HG03469 (cell line): ENCODE results near the gene RBBP9.
"Not testable (repeated sequence)": the region's sequence is repeated elsewhere in the genome, so short reads cannot be mapped to it uniquely, and the experiment has no call there.

Source experiments
- ATAC-seq: cut with Tn5 transposase; IDR thresholded peaks from one replicate; pipeline ENCODE4 v1.9.1; 2021; ENCODE audit warnings: mild to moderate bottlenecking, moderate library complexity, moderate number of reproducible peaks; ENCODE audit not compliant: unreplicated experiment

Gene RBBP9

DNA sequence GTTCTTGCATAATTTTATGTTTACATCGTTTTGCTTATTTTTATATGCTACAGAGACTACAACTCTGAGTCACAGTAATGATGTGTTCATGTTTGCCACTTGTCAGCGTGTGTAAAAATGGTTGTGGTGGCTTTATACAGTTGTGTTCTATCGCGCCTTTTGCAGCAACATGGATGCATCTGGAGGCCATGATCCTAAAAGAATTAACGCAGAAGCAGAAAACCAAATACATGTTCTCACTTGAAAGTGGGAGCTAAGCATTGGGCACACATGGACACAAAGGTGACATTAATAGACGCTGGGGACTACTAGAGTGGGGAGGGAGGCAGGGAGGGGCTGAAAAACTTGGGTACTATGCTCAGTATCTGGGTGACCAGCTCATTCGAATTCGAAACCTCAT, 9.7 kb upstream of the RBBP9 start:
- ATAC-seq: no peak

DNA sequence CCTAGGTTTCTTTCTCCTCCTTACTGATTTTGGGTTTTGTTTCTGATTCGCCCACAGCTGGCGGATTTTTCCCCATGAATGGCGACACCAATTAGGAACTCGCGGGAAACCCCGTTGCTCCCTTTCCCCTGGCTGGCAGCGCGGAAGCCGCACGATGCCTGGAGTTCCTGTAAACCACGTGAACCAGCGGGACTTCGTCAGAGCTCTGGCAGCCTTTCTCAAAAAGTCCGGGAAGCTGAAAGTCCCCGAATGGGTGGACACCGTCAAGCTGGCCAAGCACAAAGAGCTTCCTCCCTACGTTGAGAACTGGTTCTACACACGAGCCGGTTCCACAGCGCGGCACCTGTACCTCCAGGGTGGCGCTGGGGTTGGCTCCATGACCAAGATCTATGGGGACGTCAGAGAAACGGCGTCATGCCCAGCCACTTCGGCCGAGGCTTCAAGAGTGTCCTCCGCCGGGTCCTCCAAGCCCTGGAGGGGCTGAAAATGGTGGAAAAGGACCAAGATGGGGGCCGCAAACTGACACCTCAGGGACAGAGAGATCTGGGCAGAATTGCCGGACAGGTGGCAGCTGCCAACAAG, 7.5 kb upstream of the RBBP9 start:
- ATAC-seq: no peak

DNA sequence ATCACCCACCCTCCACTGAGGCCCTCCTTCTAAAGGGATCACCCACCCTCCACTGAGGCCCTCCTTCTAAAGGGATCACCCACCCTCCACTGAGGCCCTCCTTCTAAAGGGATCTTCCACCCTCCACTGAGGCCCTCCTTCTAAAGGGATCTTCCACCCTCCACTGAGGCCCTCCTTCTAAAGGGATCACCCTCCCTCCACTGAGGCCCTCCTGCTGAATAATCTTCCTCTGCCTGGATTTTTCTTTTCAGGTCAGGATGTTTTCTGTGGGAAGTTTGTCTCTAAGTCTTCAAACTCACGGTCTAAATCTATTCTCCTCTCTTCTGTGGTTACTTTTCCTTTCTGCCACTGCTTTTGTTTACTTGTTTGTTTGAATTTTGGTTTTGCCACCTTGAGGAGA, 4.6 kb upstream of the RBBP9 start:
- not testable (repeated sequence) for ATAC-seq

DNA sequence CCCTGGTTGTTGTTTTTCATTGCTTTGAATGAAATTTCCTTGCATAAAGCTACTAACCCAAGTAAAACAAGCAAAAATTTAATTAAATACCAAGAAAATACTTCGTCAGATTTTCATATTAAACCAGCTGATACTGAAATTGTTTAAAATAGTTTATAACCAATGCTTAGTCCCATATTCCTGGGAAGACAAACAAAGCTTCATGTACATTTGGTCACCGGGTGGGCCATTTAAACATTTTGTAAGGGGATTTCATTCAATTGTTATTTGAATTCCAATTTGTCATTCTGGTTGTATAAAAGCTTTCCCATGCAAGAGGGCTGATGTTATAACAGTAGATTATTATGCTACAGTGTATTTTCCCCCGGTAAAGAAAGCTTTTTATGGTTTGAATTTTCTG, 578 bp upstream of the RBBP9 start:
- no peak for ATAC-seq

DNA sequence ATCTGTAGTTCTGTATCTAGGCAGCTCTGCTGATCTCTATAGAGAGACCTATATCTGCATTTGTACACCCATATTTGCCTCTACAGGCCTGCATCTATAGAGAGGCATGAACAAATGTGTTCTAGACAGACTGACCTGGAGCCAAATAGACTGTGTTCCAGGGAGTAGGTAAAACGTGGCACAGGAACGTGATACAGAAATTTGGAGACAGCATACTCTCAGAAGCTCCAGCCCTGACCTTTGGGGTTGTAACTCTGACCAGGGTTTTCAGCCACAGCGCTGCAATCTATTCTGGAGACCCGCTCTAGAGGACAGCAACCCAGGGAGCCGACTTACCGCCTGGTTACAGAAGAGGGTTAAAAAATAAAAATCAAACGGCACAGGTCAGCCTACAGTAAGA, 983 bp downstream of the RBBP9 start:
- ATAC-seq: no peak

DNA sequence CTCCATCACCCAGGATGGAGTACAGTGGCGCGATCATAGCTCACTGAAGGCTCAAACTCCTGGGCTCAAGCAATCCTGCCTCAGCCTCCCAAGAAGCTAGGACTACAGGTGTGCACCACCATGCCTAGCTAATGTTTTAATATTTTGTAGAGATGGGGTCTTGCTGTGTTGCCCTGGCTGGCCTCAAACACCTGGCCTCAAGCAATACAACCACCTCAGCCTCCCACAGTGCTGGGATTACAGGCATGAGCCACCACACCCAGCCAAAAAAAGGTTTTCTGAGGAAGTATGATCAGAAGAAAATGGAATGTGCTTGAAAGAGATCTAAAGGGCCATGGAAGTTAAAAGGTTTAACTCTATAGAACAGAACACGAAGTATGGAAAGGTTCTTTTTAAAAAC, 8.7 kb downstream of the RBBP9 start:
- ATAC-seq: no peak

DNA sequence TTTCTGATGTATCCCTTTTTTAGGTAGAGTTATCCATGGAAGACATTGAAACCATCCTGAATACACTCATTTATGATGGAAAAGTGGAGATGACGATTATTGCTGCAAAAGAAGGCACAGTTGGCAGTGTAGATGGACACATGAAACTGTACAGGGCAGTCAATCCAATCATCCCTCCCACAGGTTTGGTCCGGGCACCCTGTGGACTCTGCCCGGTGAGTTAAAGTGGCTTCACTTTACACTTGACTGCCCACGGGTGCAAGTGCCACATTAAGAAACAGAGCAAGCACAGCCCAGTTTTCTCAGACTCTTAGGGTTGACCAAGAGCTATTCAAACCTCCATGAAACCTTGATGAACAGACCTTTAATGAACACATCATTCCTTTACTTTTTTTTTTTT, 15.4 kb downstream of the RBBP9 start:
- ATAC-seq: no peak

DNA sequence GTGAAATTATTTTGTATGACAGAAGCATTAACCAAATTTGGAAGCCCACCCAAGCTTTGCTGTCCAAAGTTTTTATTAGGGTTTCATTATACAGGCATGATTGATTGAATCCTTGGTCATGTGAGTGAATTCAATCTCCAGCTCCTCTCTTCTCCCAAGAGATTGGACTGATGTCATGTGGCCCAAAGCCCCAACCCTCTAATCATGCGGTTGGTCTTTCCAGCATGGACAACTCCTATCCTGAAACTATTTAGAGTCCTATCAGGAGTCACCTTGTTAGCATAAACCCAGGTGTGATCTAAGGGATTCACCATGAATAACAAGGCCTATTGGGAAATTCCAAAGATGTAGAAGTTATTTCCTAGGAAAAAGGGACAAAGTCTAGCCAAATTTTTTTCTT, 19.2 kb downstream of the RBBP9 start:
- no peak for ATAC-seq

DNA sequence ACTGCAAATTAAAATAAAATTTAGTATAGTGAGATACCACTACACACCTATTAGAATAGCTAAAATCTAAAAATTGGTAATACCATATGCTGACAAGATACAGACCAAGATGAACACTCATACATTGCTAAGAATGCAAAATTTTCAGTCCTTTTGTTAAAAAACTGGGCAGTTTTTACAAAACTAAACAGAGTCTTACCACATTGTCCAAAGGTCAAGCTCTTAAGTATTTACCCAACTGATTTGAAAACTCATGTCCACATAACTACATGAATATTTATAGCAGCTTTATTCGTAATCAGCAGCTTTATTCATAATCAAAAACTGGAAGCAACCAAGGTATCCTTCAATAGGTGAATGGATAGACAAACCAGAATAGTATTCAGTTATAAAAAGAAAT, 19.8 kb downstream of the RBBP9 start:
- no peak for ATAC-seq

DNA sequence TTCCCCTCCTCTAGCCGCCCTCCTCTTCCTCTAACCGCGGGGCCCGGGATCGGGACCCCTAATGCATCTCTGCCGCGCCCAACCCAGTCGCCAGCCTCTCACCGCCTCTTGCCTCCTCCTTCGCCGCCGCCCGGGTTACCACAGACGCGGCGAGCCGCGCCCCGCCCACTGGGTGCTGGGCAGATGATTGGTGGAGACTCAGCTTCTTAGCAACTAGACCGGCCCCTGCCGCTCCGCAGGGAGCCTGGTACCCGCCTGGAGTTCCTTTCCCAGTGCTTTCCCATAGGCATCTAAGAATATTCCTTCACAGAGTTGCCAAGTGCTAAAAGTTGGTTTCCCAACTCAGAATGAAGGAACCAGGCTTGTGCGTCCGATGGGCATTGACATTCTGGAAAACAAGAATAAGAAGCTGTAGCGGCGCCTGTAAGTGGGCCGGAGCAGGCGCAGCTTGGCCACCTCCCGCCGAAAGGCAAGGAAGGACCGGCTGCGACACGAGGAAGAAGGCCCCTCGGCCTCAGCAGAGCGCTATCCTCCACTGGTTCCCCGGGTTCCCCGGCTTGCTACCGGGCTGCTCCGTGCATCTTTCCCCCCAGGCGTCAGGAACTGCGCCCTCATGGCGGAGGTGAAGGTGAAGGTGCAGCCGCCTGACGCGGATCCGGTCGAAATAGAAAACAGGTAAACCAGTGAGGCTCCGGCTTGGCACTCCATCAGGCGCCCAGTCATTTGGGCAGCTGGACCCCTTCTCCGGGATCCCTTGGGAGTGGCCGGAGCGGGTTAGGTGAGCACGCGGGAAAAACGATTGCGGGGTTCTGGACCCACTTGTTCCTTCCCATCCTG, 29.9 kb downstream of the RBBP9 start, which contains the start of the genes DZANK1 and POLR3F:
Gene DZANK1 (minus strand): TSS at position 137 of the 837 bp plus-strand sequence. CDS start 1,672 bp downstream, outside the sequence.
Gene POLR3F (plus strand): TSS at position 497 of the 837 bp plus-strand sequence. CDS start 117 bp downstream, at position 614.
- peak; percentile 91 for ATAC-seq

DNA sequence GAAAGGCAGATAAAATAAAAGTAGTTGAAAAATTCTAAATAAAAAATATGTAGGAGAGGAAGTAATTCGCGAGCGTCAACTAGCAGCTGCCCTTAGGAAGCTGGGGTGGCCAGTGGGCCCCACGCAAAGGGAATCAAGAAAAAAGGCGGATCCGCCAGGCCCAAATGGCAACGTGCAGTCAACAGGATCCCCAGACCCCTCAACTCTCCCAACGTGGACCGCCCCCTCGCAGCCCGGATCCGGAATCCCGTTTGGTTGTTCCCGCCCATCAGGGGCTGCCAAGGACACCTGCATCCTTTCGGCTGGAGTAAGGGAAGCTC, 30.5 kb downstream of the RBBP9 start:
- ATAC-seq: no peak

DNA sequence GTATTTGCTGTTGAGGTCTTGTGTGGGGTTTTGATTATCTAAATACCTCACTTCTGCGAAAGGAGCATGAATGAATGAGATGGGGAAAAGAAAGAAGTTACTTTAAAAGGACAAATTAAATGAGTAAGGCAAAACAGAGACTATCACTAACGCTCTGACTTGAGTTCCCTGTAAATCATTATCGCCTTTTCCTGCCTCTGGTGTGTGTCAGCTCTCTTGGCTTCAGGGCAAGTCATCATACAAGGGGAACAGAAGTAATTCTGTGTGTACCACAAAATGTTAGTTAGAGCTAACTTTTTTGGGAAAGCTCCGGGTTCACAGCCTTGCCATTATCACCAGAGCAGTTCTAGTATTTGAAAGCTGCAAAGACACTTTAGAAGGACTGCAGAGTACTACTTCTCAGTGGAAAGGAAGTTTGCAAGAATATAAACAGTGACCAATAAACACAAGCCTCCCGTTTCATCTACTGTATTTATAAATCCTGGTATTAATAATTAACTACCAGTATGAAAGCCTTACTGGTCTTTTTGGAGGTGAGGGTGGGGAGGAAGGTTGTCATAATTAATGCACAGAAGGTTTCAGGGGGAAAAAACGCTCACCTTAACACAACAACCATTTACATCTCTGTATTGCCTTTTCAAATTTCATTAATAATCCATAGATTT, 31.4 kb downstream of the RBBP9 start:
- no peak for ATAC-seq

DNA sequence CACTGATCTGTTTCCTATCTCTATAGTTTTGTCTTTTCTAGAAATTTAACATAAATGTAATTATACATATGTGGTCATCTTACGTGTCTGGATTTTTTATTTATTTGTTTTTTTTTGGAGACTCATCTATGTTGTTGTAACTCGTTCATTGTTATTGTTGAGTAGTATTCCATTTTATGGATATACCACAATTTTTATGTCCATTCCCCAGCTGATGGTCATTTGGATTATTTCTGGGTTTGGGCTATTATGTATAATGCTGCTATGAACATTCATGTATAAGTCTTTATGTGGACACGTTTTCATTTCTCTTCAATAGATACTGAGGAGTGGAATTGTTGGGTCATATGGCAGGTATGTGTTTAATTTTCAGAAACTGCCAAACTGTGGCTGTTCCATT, 40.4 kb downstream of the RBBP9 start:
- no peak for ATAC-seq

DNA sequence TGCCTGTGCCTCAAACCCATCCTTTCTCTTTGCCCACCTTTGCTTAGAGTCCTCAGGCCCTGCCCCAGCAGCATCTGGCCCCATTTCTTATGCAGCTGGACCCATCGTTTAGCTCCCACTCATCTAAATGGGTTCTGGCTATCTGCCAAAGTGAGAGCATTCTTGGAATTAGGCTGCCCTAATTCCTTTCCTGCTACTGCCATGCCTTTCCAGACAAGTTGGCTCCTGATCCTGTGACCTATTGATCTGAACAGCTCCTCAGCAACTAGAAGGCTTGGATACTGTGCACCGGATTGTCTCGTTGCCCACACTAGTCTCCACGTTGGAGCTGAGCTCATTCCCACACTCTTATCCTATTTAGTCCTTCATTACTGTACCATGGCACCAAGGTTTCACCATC, 53.1 kb downstream of the RBBP9 start:
- ATAC-seq: no peak

DNA sequence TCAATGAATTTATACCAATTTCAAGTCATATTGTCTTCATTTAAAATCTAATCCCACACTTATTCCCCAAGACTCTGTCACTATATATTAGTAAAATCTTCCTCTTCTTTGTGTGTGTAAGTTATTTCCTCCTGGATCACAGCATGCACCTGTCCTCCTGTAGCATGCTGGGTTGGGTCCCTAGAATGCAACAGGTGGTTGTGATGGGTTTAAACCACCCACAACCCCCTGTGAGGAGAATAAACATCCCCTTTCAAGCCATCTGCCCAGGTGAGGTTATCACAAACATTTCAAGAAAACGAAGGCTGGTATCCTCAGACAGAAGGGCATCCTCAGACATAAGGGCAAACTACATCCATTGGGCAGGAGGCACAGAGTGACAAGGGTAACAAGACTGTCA, 56.6 kb downstream of the RBBP9 start:
- no peak for ATAC-seq

DNA sequence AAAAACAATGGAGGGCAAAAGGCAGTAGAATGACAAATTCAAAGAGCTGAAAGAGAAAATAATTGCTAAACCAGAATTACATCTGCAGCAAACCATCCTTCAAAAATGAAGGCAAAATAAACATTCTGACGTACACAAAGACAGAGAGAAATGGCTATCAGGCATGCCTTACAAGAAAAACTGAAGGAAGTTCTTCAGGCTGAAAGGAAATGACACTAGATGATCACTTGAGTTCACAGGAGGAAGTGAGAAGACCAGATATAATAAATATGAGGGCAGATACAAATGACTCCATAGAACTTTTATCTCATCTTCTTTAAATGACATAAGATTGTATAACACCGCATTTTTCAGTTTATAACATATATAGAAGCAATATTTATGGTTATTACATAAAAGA, 60.2 kb downstream of the RBBP9 start:
- no peak for ATAC-seq
